Right atrium auricular region (tissue), 2 donors: ENCODE measurements around the gene ORC5. TPM values are rescaled to one million over a fixed set of nuclear protein-coding genes. Genes with fewer than 3 reads are reported as not detected.
"Not testable (repeated sequence)": the region's sequence is repeated elsewhere in the genome, so short reads cannot be mapped to it uniquely, and the experiment has no call there.

Source experiments
- DNase-seq: peaks from one replicate; pipeline ENCODE4 v3.0.0-alpha.2; 2019; ENCODE audit warnings: low spot score
- H3K27ac ChIP-seq, 2 donors: fragments of 200-600 bp; sonication (generic); 1 replicate in 1 of 2; 2 replicates in 1 of 2; pipeline ENCODE4 v1.5.1; 2016 to 2019
- H3K27me3 ChIP-seq, 2 donors: fragments of 200-600 bp; sonication (generic); one replicate each; pipeline versions ENCODE4 v1.5.1 to v1.6.0; 2017 to 2019
- H3K36me3 ChIP-seq: fragments of 200-600 bp; sonication (generic); one replicate; pipeline ENCODE4 v1.5.1; 2016
- H3K4me1 ChIP-seq, 2 donors: fragments of 200-600 bp; sonication (generic); one replicate each; pipeline versions ENCODE4 v1.5.1 to v1.6.0; 2017 to 2019
- H3K4me3 ChIP-seq, 2 donors: fragments of 200-600 bp; sonication (generic); 1 replicate in 1 of 2; 2 replicates in 1 of 2; pipeline ENCODE4 v1.5.1; 2017 to 2019; ENCODE audit warnings: mild to moderate bottlenecking in 1 of 2, moderate library complexity in 1 of 2
- H3K9me3 ChIP-seq, 2 donors: fragments of 200-600 bp; sonication (generic); one replicate each; pipeline ENCODE4 v1.5.1; 2019
- total RNA-seq, 2 donors: library from RNA; depleted of rRNA; stranded (reverse); fragments of >200 nt; gene quantifications; one replicate each; pipeline ENCODE4 v1.1.0, GENCODE V29; 2016
- TF ChIP-seq, protein P1 (sequence below), 2 donors: fragments of 200-600 bp; sonication (generic); IDR thresholded peaks; one replicate each; pipeline ENCODE4 v1.5.1; 2019; ENCODE audit warnings: antibody characterized with exemption in 2 of 2

The ORC5 gene
- total RNA-seq, 2 donors from 2014 or later: 5.5 to 11.9 TPM

GRCh38 chr7:104242638-104243037 lies 34.8 kb upstream of the ORC5 start:
- no peaks in the 10 kb centered on the region for H3K4me1 ChIP-seq
- no peak overlapping the region for H3K4me3 ChIP-seq
- no peak for DNase-seq
- TF ChIP-seq, protein P1, sequence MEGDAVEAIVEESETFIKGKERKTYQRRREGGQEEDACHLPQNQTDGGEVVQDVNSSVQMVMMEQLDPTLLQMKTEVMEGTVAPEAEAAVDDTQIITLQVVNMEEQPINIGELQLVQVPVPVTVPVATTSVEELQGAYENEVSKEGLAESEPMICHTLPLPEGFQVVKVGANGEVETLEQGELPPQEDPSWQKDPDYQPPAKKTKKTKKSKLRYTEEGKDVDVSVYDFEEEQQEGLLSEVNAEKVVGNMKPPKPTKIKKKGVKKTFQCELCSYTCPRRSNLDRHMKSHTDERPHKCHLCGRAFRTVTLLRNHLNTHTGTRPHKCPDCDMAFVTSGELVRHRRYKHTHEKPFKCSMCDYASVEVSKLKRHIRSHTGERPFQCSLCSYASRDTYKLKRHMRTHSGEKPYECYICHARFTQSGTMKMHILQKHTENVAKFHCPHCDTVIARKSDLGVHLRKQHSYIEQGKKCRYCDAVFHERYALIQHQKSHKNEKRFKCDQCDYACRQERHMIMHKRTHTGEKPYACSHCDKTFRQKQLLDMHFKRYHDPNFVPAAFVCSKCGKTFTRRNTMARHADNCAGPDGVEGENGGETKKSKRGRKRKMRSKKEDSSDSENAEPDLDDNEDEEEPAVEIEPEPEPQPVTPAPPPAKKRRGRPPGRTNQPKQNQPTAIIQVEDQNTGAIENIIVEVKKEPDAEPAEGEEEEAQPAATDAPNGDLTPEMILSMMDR (IDR thresholded peaks at IDR 0.05): no peak
- H3K27me3 ChIP-seq: no peaks in the 10 kb centered on the region
- H3K36me3 ChIP-seq: no peaks in the 10 kb centered on the region
- no peak overlapping the region for H3K27ac ChIP-seq
- H3K9me3 ChIP-seq: no peaks in the 10 kb centered on the region

- no peaks in the 10 kb centered on the region for H3K27me3 ChIP-seq
- no peak overlapping the region for H3K4me3 ChIP-seq
- no peaks in the 10 kb centered on the region for H3K36me3 ChIP-seq
- no peak for DNase-seq
- H3K27ac ChIP-seq: no peak overlapping the region
- TF ChIP-seq, protein P1 (IDR thresholded peaks at IDR 0.05): no peak
- H3K9me3 ChIP-seq: no peaks in the 10 kb centered on the region
- no peaks in the 10 kb centered on the region for H3K4me1 ChIP-seq
Observed at GRCh38 chr7:104241538-104242209, 33.9 kb upstream of the ORC5 start.

GRCh38 chr7:104241135-104241534 lies 33.3 kb upstream of the ORC5 start:
- Histone ChIP-seq H3K27ac (no peak overlapping the region), H3K4me3 (no peak overlapping the region), H3K4me1 (no peaks in the 10 kb centered on the region), H3K27me3 (no peaks in the 10 kb centered on the region), H3K36me3 (no peaks in the 10 kb centered on the region), H3K9me3 (no peaks in the 10 kb centered on the region)
- no peak for DNase-seq
- TF ChIP-seq, protein P1 (IDR thresholded peaks at IDR 0.05): no peak

DNA sequence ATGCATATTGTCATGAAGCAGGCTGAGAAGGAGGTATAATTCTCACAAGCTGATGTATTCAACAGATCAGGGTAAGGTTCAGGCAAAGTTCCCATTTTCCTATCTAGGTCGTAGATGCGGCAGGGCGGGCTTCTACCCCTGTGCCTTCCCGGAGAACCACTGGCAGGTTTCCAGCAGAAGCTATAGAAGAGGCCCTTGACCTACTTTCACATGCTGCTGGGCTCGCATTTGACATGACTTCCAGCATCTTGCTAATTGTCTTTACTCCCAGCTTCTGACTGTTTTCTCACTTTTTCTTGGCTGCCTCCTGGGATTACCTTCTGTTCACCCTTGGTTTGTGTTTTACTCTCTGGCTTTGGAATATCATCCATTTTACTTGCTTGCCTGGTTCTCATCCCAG lies 32.6 kb upstream of the ORC5 start:
- Histone ChIP-seq H3K27me3 (no peaks in the 10 kb centered on the region), H3K4me1 (no peaks in the 10 kb centered on the region), H3K27ac (no peak overlapping the region), H3K36me3 (no peaks in the 10 kb centered on the region), H3K4me3 (no peak overlapping the region), H3K9me3 (no peaks in the 10 kb centered on the region)
- TF ChIP-seq, protein P1 (IDR thresholded peaks at IDR 0.05): no peak
- no peak for DNase-seq

- not testable (repeated sequence) for H3K9me3 ChIP-seq, H3K36me3 ChIP-seq, H3K4me1 ChIP-seq, H3K27me3 ChIP-seq, H3K4me3 ChIP-seq, H3K27ac ChIP-seq, DNase-seq
Observed at GRCh38 chr7:104234990-104235389, 27.2 kb upstream of the ORC5 start.

DNA sequence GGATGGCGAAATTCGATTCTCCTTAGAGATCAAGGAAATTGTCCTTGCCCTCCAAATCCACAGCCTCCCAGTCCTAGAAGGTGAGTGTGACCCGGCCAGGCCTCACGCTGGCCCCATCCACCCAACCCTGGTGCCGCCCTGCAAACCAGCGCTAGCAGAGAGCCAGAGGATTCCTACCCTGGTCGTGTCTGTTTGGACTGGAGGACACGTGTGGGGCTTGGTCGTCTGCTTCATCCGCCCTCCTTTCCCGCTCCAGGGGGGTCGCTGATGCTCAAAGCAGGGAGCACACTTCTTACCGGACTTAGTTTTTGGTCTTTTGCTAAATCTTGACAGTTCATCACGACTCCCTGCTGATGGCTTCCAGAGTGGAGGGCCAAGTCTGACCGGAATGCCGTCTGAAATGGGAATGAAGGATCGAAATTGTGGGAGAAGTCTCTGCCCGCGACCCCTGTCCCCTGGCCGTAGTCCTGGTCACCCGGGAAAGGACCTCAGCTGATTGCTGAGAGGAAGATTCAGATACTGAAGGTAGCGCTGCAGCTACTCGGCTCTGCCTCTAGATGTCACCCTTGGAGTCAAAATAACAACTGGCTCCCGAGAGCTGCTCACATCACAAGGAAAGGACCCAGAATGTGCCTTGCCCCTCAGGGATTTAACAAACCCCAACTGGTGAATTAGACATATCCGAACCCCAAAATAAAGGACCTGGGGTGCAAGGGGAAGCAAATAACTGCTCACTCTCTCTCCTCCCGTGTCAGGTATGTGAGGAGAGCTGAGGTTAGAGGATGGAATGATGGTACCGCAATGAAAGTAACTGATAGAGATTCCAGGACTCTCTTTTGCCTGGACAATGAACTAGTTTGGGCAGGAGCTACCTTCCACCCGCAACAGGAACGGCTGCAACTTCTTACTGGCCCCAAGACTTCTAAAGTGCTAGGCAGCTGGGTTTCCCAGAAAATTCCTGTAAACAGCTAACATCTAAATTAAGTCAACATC lies 23.5 kb upstream of the ORC5 start:
- no peaks in the 10 kb centered on the region for H3K9me3 ChIP-seq
- TF ChIP-seq, protein P1 (IDR thresholded peaks at IDR 0.05): peak; percentile 58 to 83
- H3K4me1 ChIP-seq: no peaks in the 10 kb centered on the region
- H3K4me3 ChIP-seq: no peak overlapping the region
- no peaks in the 10 kb centered on the region for H3K36me3 ChIP-seq
- H3K27ac ChIP-seq: no peak overlapping the region
- no peaks in the 10 kb centered on the region for H3K27me3 ChIP-seq
- peak; percentile 67 for DNase-seq
